WTC11 (cell line): ENCODE data around the gene MORN1. TPM values are rescaled to one million over a fixed set of nuclear protein-coding genes. Genes with fewer than 3 reads are reported as not detected.
A peak's percentile ranks its signal among the peaks of the same experiment; 100 is the strongest.

Experiments
- ATAC-seq: fragments of 200-7000 bp; cut with Tn5 transposase; 2 replicates; pipeline ENCODE4 v1.10.0; 2021; ENCODE audit warnings: mild to moderate bottlenecking, moderate library complexity
- CTCF ChIA-PET: fragments of 300-600 bp; sonication (Branson Sonifier 250); formaldehyde crosslinking; loops from one replicate; lab custom pipeline; 2021; ENCODE audit warnings: antibody characterized with exemption; lab: Charles Lee
- POLR2A ChIA-PET: fragments of 350-600 bp; sonication (Branson Sonifier 250); formaldehyde crosslinking; loops from one replicate; lab custom pipeline; 2021; ENCODE audit warnings: antibody characterized with exemption; lab: Charles Lee
- DNase-seq: peaks from one replicate; pipeline ENCODE4 v3.0.0; 2021; ENCODE audit warnings: low spot score
- H3K27ac Mint-ChIP-seq: 2 replicates; pipeline ENCODE4 v1.8.0; 2021; ENCODE audit warnings: mixed read lengths
- H3K27me3 Mint-ChIP-seq: 2 replicates; pipeline ENCODE4 v1.8.0; 2021; ENCODE audit warnings: low read depth, mild to moderate bottlenecking, moderate library complexity, mixed read lengths
- H3K36me3 Mint-ChIP-seq: 2 replicates; pipeline ENCODE4 v1.8.0; 2021; ENCODE audit warnings: mixed read lengths
- H3K4me1 Mint-ChIP-seq: 2 replicates; pipeline ENCODE4 v1.8.0; 2022; ENCODE audit warnings: mixed read lengths
- H3K4me3 Mint-ChIP-seq: 2 replicates; pipeline ENCODE4 v1.8.0; 2021; ENCODE audit warnings: mild to moderate bottlenecking, moderate library complexity, mixed read lengths
- H3K9me3 Mint-ChIP-seq: 2 replicates; pipeline ENCODE4 v1.8.0; 2021; ENCODE audit warnings: mixed read lengths
- FOXJ3 ChIP-seq: sonication (generic); formaldehyde crosslinking; IDR thresholded peaks from 2 replicates; pipeline ENCODE4 v1.9.0; 2021; ENCODE audit warnings: missing genetic modification reagents, mild to moderate bottlenecking, borderline replicate concordance
- GTF2I ChIP-seq: fragments of 250-450 bp; sonication (Bioruptor Pico); conservative IDR thresholded peaks from 2 replicates; pipeline ENCODE4 v1.4.0; 2021; ENCODE audit warnings: mild to moderate bottlenecking
- HMGA2 ChIP-seq: fragments of 250-450 bp; sonication (Bioruptor Pico); IDR thresholded peaks from 2 replicates; pipeline ENCODE4 v1.4.0; 2021; ENCODE audit warnings: mild to moderate bottlenecking, moderate library complexity
- HMGXB4 ChIP-seq: sonication (generic); formaldehyde crosslinking; IDR thresholded peaks from 2 replicates; pipeline ENCODE4 v1.8.1; 2023; ENCODE audit warnings: mild to moderate bottlenecking, moderate library complexity, missing genetic modification reagents
- IRF2 ChIP-seq: sonication (generic); formaldehyde crosslinking; IDR thresholded peaks from 2 replicates; pipeline ENCODE4 v1.8.0; 2022; ENCODE audit warnings: low read depth, missing genetic modification reagents, borderline replicate concordance
- MYBL2 ChIP-seq: sonication (generic); formaldehyde crosslinking; IDR thresholded peaks from 2 replicates; pipeline ENCODE4 v1.8.1; 2023; ENCODE audit warnings: mild to moderate bottlenecking, moderate library complexity, missing genetic modification reagents
- NR2C2 ChIP-seq: sonication (generic); formaldehyde crosslinking; IDR thresholded peaks from 2 replicates; pipeline ENCODE4 v1.8.0; 2022; ENCODE audit warnings: mild to moderate bottlenecking, missing genetic modification reagents
- PRRX2 ChIP-seq: fragments of 250-450 bp; sonication (Bioruptor Pico); IDR thresholded peaks from 2 replicates; pipeline ENCODE4 v1.8.0; 2021; ENCODE audit warnings: mild to moderate bottlenecking
- SP1 ChIP-seq: sonication (generic); formaldehyde crosslinking; conservative IDR thresholded peaks from 2 replicates; pipeline ENCODE4 v1.8.1; 2022; ENCODE audit warnings: missing genetic modification reagents
- ZBTB43 ChIP-seq: sonication (generic); formaldehyde crosslinking; IDR thresholded peaks from 2 replicates; pipeline ENCODE4 v1.8.1; 2023; ENCODE audit warnings: mild to moderate bottlenecking, missing genetic modification reagents
- ZNF121 ChIP-seq: sonication (generic); formaldehyde crosslinking; IDR thresholded peaks from 2 replicates; pipeline ENCODE4 v1.8.0; 2023; ENCODE audit warnings: missing genetic modification reagents
- ZNF396 ChIP-seq: fragments of 250-450 bp; sonication (Bioruptor Pico); IDR thresholded peaks from 2 replicates; pipeline ENCODE4 v1.8.0; 2021; ENCODE audit warnings: mild to moderate bottlenecking, moderate library complexity, borderline replicate concordance
- ZNF416 ChIP-seq: fragments of 250-450 bp; sonication (Bioruptor Pico); IDR thresholded peaks from 2 replicates; pipeline ENCODE4 v1.9.0; 2021; ENCODE audit warnings: mild to moderate bottlenecking, inconsistent platforms
- ZSCAN18 ChIP-seq: fragments of 250-450 bp; sonication (Bioruptor Pico); IDR thresholded peaks from 2 replicates; pipeline ENCODE4 v2.1.2; 2022; ENCODE audit warnings: mild to moderate bottlenecking, moderate library complexity
- total RNA-seq: library from RNA; stranded (reverse); gene quantifications from 3 replicates; pipeline ENCODE4 v1.2.3, GENCODE V29; 2021
- TF ChIP-seq, protein P1 (sequence below): sonication (generic); formaldehyde crosslinking; IDR thresholded peaks from 2 replicates; pipeline ENCODE4 v1.8.1; 2022; ENCODE audit warnings: mild to moderate bottlenecking, moderate library complexity, missing genetic modification reagents
- TF ChIP-seq, protein P2 (sequence below): sonication (generic); formaldehyde crosslinking; IDR thresholded peaks from 2 replicates; pipeline ENCODE4 v1.8.0; 2023; ENCODE audit warnings: missing genetic modification reagents, mild to moderate bottlenecking, borderline replicate concordance
- TF ChIP-seq, protein P3 (sequence below): sonication (generic); formaldehyde crosslinking; IDR thresholded peaks from 2 replicates; pipeline ENCODE4 v1.8.1; 2023; ENCODE audit warnings: mild to moderate bottlenecking, missing genetic modification reagents, moderate library complexity

The MORN1 gene
- total RNA-seq, 1 experiment from 2014 or later, result 14.5 TPM

DNA sequence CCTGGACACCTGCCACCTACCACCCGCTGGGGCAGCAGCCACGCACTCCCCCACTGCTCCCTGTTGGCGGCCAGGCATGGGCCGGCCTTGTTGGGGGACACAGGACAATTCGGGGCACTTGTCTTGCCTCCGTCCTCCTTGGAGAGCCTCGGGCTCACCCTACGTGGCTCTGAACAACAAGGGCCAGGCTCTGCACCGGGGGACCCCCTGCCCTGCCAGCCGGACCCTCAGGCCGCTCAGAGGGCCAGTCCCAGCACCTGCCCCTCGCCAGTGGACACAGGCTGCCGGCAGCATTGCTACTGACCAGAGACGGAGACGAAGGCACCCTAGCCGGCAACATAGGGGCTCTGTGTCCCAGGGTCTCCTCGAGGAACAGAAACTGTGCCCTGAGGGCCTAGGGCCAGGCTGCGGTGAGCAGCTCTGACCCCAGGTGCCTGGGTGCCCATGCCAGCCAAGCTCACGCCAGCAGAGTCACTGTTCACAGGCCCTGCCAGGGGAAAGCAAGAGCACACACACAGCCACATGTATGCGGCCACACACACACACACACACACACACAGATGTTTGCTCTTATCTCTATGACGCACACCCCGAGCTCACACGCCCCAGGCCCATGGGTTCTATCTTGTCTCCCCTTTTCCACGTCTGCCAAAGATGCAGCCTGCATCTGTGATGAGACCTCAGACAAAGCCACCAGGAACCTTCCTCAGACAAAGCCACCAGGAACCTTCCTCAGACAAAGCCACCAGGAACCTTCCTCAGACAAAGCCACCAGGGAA is 45.9 kb downstream of the MORN1 start:
- no peak for ATAC-seq
- TF ChIP-seq ZSCAN18 (CRISPR knock-in tag), result no peak
- Mint-ChIP-seq H3K9me3 (no peaks in the 10 kb centered on the region), H3K27ac (peak overlapping the region; percentile 70; the same call in 1 of the 2 replicates), H3K4me1 (no peaks in the 10 kb centered on the region), H3K4me3 (no peak overlapping the region), H3K36me3 (no peaks in the 10 kb centered on the region), H3K27me3 (no peaks in the 10 kb centered on the region)
- no peak for DNase-seq
- ChIA-PET CTCF (interaction anchor here (0.6 kb wide), 1 partner anchor 174 kb away, joined by 3 read pairs; no protein-coding TSS in a partner anchor), POLR2A (no interaction called here)

DNA sequence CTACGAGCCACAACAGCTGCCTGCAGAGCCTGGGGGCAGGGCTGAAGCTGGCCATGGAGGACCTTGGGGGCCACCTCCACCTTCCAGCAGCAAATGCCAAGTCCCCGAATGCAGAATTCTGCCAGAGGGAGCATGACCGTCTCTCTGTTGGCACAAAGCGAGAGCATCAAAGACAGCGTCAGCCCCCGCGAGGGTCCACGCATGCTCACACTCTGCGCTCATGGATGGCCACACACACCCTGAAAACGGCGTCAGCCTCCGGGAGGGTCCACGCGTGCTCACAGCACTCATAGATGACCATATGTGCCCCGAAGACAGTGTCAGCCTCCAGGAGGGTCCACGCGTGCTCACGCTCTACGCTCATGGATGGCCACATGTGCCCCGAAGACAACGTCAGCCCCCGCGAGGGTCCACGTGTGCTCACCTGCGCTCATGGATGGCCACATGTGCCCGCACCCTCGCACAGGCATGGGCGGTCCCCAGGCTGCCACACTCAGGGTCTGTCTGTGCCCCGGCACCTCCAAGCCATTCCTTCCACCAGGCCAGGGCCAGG is 46.5 kb downstream of the MORN1 start:
- Mint-ChIP-seq H3K9me3 (no peaks in the 10 kb centered on the region), H3K27ac (no peak overlapping the region), H3K4me3 (no peak overlapping the region), H3K36me3 (no peaks in the 10 kb centered on the region)
- ATAC-seq (no peak), DNase-seq (no peak)
- CTCF ChIA-PET, result interaction anchor here (0.6 to 1.1 kb wide), 2 partner anchors 150 to 173 kb away, joined by 3 read pairs; no protein-coding TSS in a partner anchor
- TF ChIP-seq ZBTB43, result no peak
- TF ChIP-seq FOXJ3, result no peak
- TF ChIP-seq HMGXB4 (CRISPR knock-in tag), result no peak
- TF ChIP-seq, protein P1, sequence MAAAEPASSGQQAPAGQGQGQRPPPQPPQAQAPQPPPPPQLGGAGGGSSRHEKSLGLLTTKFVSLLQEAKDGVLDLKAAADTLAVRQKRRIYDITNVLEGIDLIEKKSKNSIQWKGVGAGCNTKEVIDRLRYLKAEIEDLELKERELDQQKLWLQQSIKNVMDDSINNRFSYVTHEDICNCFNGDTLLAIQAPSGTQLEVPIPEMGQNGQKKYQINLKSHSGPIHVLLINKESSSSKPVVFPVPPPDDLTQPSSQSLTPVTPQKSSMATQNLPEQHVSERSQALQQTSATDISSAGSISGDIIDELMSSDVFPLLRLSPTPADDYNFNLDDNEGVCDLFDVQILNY, result no peak
- no peak for TF ChIP-seq ZNF396
- TF ChIP-seq ZNF416, result no peak
- no peak for TF ChIP-seq MYBL2
- no peak for TF ChIP-seq NR2C2 (CRISPR knock-in tag)
- TF ChIP-seq IRF2, result no peak
- TF ChIP-seq ZNF121 (CRISPR knock-in tag), result no peak
- no peak for TF ChIP-seq SP1 (CRISPR knock-in tag)
- TF ChIP-seq, protein P2, sequence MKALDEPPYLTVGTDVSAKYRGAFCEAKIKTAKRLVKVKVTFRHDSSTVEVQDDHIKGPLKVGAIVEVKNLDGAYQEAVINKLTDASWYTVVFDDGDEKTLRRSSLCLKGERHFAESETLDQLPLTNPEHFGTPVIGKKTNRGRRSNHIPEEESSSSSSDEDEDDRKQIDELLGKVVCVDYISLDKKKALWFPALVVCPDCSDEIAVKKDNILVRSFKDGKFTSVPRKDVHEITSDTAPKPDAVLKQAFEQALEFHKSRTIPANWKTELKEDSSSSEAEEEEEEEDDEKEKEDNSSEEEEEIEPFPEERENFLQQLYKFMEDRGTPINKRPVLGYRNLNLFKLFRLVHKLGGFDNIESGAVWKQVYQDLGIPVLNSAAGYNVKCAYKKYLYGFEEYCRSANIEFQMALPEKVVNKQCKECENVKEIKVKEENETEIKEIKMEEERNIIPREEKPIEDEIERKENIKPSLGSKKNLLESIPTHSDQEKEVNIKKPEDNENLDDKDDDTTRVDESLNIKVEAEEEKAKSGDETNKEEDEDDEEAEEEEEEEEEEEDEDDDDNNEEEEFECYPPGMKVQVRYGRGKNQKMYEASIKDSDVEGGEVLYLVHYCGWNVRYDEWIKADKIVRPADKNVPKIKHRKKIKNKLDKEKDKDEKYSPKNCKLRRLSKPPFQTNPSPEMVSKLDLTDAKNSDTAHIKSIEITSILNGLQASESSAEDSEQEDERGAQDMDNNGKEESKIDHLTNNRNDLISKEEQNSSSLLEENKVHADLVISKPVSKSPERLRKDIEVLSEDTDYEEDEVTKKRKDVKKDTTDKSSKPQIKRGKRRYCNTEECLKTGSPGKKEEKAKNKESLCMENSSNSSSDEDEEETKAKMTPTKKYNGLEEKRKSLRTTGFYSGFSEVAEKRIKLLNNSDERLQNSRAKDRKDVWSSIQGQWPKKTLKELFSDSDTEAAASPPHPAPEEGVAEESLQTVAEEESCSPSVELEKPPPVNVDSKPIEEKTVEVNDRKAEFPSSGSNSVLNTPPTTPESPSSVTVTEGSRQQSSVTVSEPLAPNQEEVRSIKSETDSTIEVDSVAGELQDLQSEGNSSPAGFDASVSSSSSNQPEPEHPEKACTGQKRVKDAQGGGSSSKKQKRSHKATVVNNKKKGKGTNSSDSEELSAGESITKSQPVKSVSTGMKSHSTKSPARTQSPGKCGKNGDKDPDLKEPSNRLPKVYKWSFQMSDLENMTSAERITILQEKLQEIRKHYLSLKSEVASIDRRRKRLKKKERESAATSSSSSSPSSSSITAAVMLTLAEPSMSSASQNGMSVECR, result no peak
- TF ChIP-seq, protein P3, sequence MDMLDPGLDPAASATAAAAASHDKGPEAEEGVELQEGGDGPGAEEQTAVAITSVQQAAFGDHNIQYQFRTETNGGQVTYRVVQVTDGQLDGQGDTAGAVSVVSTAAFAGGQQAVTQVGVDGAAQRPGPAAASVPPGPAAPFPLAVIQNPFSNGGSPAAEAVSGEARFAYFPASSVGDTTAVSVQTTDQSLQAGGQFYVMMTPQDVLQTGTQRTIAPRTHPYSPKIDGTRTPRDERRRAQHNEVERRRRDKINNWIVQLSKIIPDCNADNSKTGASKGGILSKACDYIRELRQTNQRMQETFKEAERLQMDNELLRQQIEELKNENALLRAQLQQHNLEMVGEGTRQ (CRISPR knock-in tag), result no peak
- no peak for TF ChIP-seq HMGA2
- no peak for TF ChIP-seq PRRX2
- TF ChIP-seq GTF2I (CRISPR knock-in tag), result no peak
- TF ChIP-seq, all 79 proteins: peak for 0
- POLR2A ChIA-PET, result no interaction called here
- Mint-ChIP-seq H3K4me1 (no peaks in the 10 kb centered on the region), H3K27me3 (no peaks in the 10 kb centered on the region; the same call in 1 of the 2 replicates)
